HL-60 (cell line): ENCODE results near the gene KCNQ1.

ENCODE experiments used
- DNase-seq, 2 experiments: peaks; one replicate each; pipeline ENCODE4 v3.0.0-alpha.2; 2010 to 2020; ENCODE audit warnings: low read depth in 1 of 2, low spot score in 1 of 2
- H3K27ac ChIP-seq: fragments of 250-450 bp; sonication (Bioruptor Pico); replicated peaks from 2 replicates; pipeline ENCODE4 v1.5.1; 2020; ENCODE audit warnings: mild to moderate bottlenecking, moderate library complexity
- H3K27me3 ChIP-seq: fragments of 250-450 bp; sonication (Bioruptor Pico); 2 replicates; pipeline ENCODE4 v1.5.1; 2021; ENCODE audit warnings: mild to moderate bottlenecking, moderate library complexity; ENCODE audit not compliant: insufficient read depth, poor library complexity, severe bottlenecking
- H3K4me3 ChIP-seq: replicated peaks from 2 replicates; pipeline ENCODE4 v1.5.1; 2011; ENCODE audit warnings: mild to moderate bottlenecking, control low read depth, low read length; ENCODE audit not compliant: insufficient read depth
- GABPA ChIP-seq: IDR thresholded peaks from 2 replicates; pipeline ENCODE4 v1.6.1; 2012; ENCODE audit warnings: low read depth
- POLR2AphosphoS5 ChIP-seq: IDR thresholded peaks from 2 replicates; pipeline ENCODE4 v1.6.1; 2012; ENCODE audit warnings: low read depth
- SPI1 ChIP-seq: IDR thresholded peaks from 2 replicates; pipeline ENCODE4 v1.6.1; 2012; ENCODE audit warnings: low read depth, mild to moderate bottlenecking, borderline replicate concordance
- TF ChIP-seq, protein P1 (sequence below): IDR thresholded peaks from 2 replicates; pipeline ENCODE4 v1.6.1; 2012; ENCODE audit warnings: low read depth; ENCODE audit not compliant: insufficient replicate concordance
- TF ChIP-seq, protein P2 (sequence below): IDR thresholded peaks from one replicate; pipeline ENCODE4 v1.5.1; 2011; ENCODE audit warnings: low read length, control low read depth, inconsistent platforms; ENCODE audit not compliant: insufficient read depth

KCNQ1 gene

DNA sequence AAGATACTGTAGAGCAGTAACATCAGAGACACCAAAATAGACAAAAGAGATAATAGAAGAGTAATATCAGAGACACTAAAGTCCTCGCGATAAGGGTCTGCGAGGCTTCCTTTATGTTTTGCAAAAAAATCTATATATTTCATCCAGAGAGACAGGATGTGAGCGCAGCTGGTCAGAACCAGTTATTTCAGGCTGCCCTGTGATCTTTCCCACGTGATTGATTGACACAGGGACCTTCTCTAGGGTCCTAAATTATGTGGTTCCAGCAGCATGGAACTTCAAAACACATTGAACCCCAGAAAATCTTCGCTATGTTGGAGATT is 118.0 kb downstream of the KCNQ1 start:
- Histone ChIP-seq H3K27me3 (no peaks in the 10 kb centered on the region), H3K4me3 (no peak overlapping the region), H3K27ac (no peak overlapping the region)
- TF ChIP-seq, protein P1, sequence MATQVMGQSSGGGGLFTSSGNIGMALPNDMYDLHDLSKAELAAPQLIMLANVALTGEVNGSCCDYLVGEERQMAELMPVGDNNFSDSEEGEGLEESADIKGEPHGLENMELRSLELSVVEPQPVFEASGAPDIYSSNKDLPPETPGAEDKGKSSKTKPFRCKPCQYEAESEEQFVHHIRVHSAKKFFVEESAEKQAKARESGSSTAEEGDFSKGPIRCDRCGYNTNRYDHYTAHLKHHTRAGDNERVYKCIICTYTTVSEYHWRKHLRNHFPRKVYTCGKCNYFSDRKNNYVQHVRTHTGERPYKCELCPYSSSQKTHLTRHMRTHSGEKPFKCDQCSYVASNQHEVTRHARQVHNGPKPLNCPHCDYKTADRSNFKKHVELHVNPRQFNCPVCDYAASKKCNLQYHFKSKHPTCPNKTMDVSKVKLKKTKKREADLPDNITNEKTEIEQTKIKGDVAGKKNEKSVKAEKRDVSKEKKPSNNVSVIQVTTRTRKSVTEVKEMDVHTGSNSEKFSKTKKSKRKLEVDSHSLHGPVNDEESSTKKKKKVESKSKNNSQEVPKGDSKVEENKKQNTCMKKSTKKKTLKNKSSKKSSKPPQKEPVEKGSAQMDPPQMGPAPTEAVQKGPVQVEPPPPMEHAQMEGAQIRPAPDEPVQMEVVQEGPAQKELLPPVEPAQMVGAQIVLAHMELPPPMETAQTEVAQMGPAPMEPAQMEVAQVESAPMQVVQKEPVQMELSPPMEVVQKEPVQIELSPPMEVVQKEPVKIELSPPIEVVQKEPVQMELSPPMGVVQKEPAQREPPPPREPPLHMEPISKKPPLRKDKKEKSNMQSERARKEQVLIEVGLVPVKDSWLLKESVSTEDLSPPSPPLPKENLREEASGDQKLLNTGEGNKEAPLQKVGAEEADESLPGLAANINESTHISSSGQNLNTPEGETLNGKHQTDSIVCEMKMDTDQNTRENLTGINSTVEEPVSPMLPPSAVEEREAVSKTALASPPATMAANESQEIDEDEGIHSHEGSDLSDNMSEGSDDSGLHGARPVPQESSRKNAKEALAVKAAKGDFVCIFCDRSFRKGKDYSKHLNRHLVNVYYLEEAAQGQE, result no peak
- TF ChIP-seq, protein P2, sequence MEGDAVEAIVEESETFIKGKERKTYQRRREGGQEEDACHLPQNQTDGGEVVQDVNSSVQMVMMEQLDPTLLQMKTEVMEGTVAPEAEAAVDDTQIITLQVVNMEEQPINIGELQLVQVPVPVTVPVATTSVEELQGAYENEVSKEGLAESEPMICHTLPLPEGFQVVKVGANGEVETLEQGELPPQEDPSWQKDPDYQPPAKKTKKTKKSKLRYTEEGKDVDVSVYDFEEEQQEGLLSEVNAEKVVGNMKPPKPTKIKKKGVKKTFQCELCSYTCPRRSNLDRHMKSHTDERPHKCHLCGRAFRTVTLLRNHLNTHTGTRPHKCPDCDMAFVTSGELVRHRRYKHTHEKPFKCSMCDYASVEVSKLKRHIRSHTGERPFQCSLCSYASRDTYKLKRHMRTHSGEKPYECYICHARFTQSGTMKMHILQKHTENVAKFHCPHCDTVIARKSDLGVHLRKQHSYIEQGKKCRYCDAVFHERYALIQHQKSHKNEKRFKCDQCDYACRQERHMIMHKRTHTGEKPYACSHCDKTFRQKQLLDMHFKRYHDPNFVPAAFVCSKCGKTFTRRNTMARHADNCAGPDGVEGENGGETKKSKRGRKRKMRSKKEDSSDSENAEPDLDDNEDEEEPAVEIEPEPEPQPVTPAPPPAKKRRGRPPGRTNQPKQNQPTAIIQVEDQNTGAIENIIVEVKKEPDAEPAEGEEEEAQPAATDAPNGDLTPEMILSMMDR, result no peak
- TF ChIP-seq GABPA (no peak), POLR2AphosphoS5 (no peak), SPI1 (no peak)
- DNase-seq, result no peak

DNA sequence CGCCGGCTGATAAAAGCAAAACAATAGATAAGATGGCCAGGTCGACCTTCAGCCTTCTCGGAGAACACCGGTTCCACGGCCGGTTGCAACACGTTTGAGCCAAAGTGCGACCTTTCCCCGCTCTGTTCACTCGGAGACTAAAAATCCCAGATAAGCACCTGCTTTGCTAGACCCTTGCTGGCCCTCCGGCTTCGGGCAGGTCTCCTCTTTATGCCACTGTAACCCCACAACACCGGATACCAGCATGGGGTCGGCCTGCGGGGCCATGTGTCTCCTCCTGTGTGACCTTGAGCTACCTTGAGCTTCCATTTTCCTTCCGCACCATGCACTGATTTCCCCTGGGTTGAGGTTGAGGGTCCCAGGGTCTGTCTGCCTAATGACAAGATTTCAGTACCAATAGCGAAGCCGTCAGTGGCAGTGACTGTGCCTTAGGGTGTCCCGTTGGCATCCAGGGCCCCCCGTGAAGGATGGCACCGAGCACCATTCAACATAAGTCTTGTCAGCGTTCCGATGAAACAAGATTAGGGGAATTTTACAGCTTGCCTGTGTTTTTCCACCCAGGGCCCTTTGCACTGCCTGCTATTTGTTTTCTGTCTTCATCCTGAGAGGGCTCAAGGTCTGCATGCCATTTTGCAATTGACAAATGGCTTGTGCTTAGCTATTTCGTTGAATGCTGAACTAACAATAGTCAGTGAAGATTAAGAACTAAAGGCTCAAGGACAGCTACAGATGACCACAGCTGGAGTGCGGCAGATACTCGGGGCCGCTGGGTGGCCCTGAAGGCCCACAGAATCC is 118.6 kb downstream of the KCNQ1 start:
- TF ChIP-seq, protein P2, result no peak
- TF ChIP-seq, protein P1, result no peak
- TF ChIP-seq POLR2AphosphoS5, result no peak
- TF ChIP-seq GABPA, result no peak
- no peak for TF ChIP-seq SPI1
- H3K27ac ChIP-seq, result no peak overlapping the region
- no peak overlapping the region for H3K4me3 ChIP-seq
- no peaks in the 10 kb centered on the region for H3K27me3 ChIP-seq
- no peak for DNase-seq

DNA sequence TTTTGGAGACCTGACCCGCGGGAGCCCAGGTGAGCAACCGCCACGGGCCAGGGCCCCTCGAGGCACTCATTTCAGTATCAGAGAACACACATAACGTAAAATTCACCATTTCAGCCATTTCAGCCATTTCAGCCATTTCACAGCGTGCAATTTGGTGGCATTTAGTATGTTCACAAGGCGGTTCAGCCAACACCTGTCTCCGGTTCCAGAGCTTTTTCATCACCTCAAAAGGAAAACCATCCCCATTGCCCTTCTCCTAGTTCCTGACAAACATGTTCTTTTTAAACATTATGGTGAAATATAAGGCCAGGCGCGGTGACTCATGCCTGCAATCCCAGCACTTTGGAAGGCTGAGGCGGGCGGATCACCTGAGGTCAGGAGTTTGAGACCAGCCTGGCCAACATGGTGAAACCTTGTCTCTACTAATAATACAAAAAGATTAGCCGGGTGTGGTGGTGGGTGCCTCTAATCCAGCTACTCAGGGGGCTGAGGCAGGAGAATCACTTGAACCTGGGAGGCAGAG is 119.3 kb downstream of the KCNQ1 start:
- TF ChIP-seq POLR2AphosphoS5 (no peak), GABPA (no peak), SPI1 (no peak)
- TF ChIP-seq, protein P2, result no peak
- TF ChIP-seq, protein P1, result no peak

More for the DNA sequence above, 119.3 kb downstream of the KCNQ1 start:
- Histone ChIP-seq H3K4me3 (no peak overlapping the region), H3K27me3 (no peaks in the 10 kb centered on the region), H3K27ac (no peak overlapping the region)
- DNase-seq, result no peak
